Suprapubic skin (tissue), 4 donors: Measurements from ENCODE around the gene SPEM3.

Source experiments
- EP300 ChIP-seq: sonication (generic); formaldehyde crosslinking; IDR thresholded peaks from one replicate; pipeline ENCODE4 v1.6.1; 2017; ENCODE audit warnings: antibody characterized with exemption
- POLR2A ChIP-seq, 2 donors: fragments of 450-650 bp; IDR thresholded peaks; one replicate each; pipeline ENCODE4 v1.6.1; 2017; ENCODE audit warnings: antibody characterized with exemption in 2 of 2, mild to moderate bottlenecking in 2 of 2, moderate library complexity in 2 of 2
- POLR2AphosphoS5 ChIP-seq, 3 donors: sonication (generic); formaldehyde crosslinking; IDR thresholded peaks; one replicate each; pipeline ENCODE4 v1.6.1; 2017; ENCODE audit warnings: antibody characterized with exemption in 3 of 3
- TF ChIP-seq, protein P1 (sequence below), 2 donors: fragments of 200-600 bp in 1 of 2; fragments of 450-650 bp in 1 of 2; sonication (generic) in 1 of 2; IDR thresholded peaks; one replicate each; pipeline ENCODE4 v1.5.1; 2016 to 2019; ENCODE audit warnings: antibody characterized with exemption in 2 of 2, mild to moderate bottlenecking in 1 of 2, moderate library complexity in 1 of 2

DNA sequence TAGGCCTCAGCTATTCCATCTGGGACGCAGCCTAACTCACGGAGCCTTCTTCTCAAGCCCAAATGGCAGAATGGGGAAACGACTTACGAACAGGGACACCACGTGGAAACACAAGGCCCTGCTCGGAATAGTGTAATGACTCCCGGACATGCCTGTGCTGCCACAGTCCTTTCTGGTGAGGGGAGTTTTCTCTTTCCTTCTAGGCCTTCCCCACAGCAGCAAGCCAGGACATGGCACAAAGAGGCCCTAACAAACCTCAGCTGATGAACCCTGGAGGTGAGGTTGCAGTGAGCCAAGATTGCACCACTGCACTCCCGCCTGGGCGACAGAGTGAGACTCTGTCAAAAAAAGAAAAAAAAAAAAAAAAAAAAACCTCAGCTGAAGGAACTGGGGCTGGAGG is 35.4 kb downstream of the SPEM3 start:
- TF ChIP-seq, protein P1, sequence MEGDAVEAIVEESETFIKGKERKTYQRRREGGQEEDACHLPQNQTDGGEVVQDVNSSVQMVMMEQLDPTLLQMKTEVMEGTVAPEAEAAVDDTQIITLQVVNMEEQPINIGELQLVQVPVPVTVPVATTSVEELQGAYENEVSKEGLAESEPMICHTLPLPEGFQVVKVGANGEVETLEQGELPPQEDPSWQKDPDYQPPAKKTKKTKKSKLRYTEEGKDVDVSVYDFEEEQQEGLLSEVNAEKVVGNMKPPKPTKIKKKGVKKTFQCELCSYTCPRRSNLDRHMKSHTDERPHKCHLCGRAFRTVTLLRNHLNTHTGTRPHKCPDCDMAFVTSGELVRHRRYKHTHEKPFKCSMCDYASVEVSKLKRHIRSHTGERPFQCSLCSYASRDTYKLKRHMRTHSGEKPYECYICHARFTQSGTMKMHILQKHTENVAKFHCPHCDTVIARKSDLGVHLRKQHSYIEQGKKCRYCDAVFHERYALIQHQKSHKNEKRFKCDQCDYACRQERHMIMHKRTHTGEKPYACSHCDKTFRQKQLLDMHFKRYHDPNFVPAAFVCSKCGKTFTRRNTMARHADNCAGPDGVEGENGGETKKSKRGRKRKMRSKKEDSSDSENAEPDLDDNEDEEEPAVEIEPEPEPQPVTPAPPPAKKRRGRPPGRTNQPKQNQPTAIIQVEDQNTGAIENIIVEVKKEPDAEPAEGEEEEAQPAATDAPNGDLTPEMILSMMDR (IDR thresholded peaks at IDR 0.05): no peak
- TF ChIP-seq POLR2A (IDR thresholded peaks at IDR 0.05) (no peak), EP300 (no peak), POLR2AphosphoS5 (IDR thresholded peaks at IDR 0.05) (no peak)
